Panc1 (cell line): Measurements from ENCODE around the gene TMED7. TPM values are rescaled to one million over a fixed set of nuclear protein-coding genes. Genes with fewer than 3 reads are reported as not detected.

Experiments used
- ATAC-seq: fragments of 200-7000 bp; cut with Tn5 transposase; 2 replicates; pipeline ENCODE4 v1.9.1; 2020; ENCODE audit warnings: mild to moderate bottlenecking, moderate library complexity
- BruUV-seq: library from RNA; stranded (reverse); fragments of 400-500 nt; replicated peaks from 2 replicates; lab custom pipeline; 2021; lab: Mats Ljungman, UMichigan
- CTCF ChIA-PET: fragments of 300-600 bp; sonication (Branson Sonifier 250); formaldehyde crosslinking; loops from one replicate; lab custom pipeline; 2022; ENCODE audit warnings: antibody characterized with exemption; lab: Charles Lee
- POLR2A ChIA-PET: fragments of 300-600 bp; sonication (Branson Sonifier 250); formaldehyde crosslinking; loops from one replicate; lab custom pipeline; 2022; ENCODE audit warnings: antibody characterized with exemption; lab: Charles Lee
- DNase-seq: peaks from one replicate; pipeline ENCODE4 v3.0.0-alpha.2; 2010; ENCODE audit warnings: low read depth, low spot score
- H3K27ac ChIP-seq: 2 replicates; pipeline ENCODE4 v1.5.1; 2011; ENCODE audit warnings: mild to moderate bottlenecking, low read length, inconsistent platforms
- H3K27me3 ChIP-seq: fragments of 200-500 bp; sonication (Bioruptor generic); 2 replicates; pipeline ENCODE4 v1.6.0; 2014; ENCODE audit warnings: low read length, inconsistent platforms; ENCODE audit not compliant: control insufficient read depth, insufficient read depth
- H3K36me3 ChIP-seq: fragments of 200-500 bp; sonication (Bioruptor generic); 2 replicates; pipeline ENCODE4 v1.5.1; 2014; ENCODE audit warnings: inconsistent platforms, mild to moderate bottlenecking, low read length, moderate library complexity; ENCODE audit not compliant: control insufficient read depth, insufficient read depth
- H3K4me1 ChIP-seq: 2 replicates; pipeline ENCODE4 v1.5.1; 2011; ENCODE audit warnings: inconsistent platforms, mild to moderate bottlenecking, low read length, moderate library complexity; ENCODE audit not compliant: control insufficient read depth, insufficient read depth
- H3K4me3 ChIP-seq, 2 experiments: 2 replicates each; pipeline ENCODE4 v1.5.1; 2011 to 2012; ENCODE audit warnings: low read depth in 2 of 2, low read length in 2 of 2, mild to moderate bottlenecking in 2 of 2, inconsistent platforms in 1 of 2, moderate library complexity in 1 of 2
- H3K9me3 ChIP-seq: fragments of 200-500 bp; sonication (Bioruptor generic); 2 replicates; pipeline ENCODE4 v1.5.1; 2014; ENCODE audit warnings: low read depth, mild to moderate bottlenecking, inconsistent platforms, low read length, moderate library complexity; ENCODE audit not compliant: control insufficient read depth, insufficient read depth
- CTCF ChIP-seq: fragments of 450-650 bp; IDR thresholded peaks from 2 replicates; pipeline ENCODE4 v1.5.1; 2017; ENCODE audit warnings: mild to moderate bottlenecking
- POLR2AphosphoS5 ChIP-seq: IDR thresholded peaks from 2 replicates; pipeline ENCODE4 v1.6.1; 2012; ENCODE audit warnings: mild to moderate bottlenecking, low read depth, low read length, moderate library complexity
- REST ChIP-seq, 2 experiments: IDR thresholded peaks; 2 replicates each; pipeline ENCODE4 v1.6.1; 2011 to 2012; ENCODE audit warnings: low read depth in 2 of 2, control low read depth in 1 of 2, low read length in 1 of 2, mild to moderate bottlenecking in 1 of 2, moderate library complexity in 1 of 2; ENCODE audit not compliant: insufficient read depth in 1 of 2
- SIN3A ChIP-seq: IDR thresholded peaks from 2 replicates; pipeline ENCODE4 v1.6.1; 2012; ENCODE audit warnings: low read depth, mild to moderate bottlenecking, low read length, moderate library complexity, borderline replicate concordance; ENCODE audit not compliant: insufficient read depth
- TCF7L2 ChIP-seq: IDR thresholded peaks from 2 replicates; pipeline ENCODE4 v1.6.1; 2011; ENCODE audit warnings: mild to moderate bottlenecking, low read depth, low read length, inconsistent platforms
- in situ Hi-C: cut with HindIII; loops from 2 replicates; pipeline ENCODE4 v1.10.0; 2016; ENCODE audit warnings: low sequenced_read_pairs, low pct_unique_long_range_greater_than_20kb
- intact Hi-C: fragments of 100-400 bp; cut with micrococcal nuclease; formaldehyde crosslinking; loops from one replicate; pipeline ENCODE4 v1.10.0; 2022; ENCODE audit not compliant: unreplicated experiment
- total RNA-seq: library from RNA; stranded (reverse); gene quantifications from one replicate; pipeline ENCODE4 v1.2.1, GENCODE V29; 2021; ENCODE audit not compliant: unreplicated experiment

TMED7 gene
- total RNA-seq, 1 experiment from 2014 or later: 113 TPM

- Histone ChIP-seq H3K4me3 (no peak overlapping the region), H3K9me3 (no peaks in the 10 kb centered on the region), H3K4me1 (no peaks in the 10 kb centered on the region), H3K27ac (no peak overlapping the region), H3K36me3 (no peaks in the 10 kb centered on the region), H3K27me3 (peaks cover 2% of the 10 kb centered on the region; the same call in 1 of the 2 replicates)
- DNase-seq: no peak
- ChIA-PET POLR2A (no interaction called here), CTCF (no interaction called here)
- ATAC-seq: no peak
- TF ChIP-seq TCF7L2 (no peak), CTCF (no peak), POLR2AphosphoS5 (no peak), REST (IDR thresholded peaks at IDR 0.05; ENCODE audit: insufficient read depth in 1 of 2, low read depth in 2 of 2, low read length in 1 of 2) (no peak), SIN3A (no peak)
- in situ Hi-C loops: no loop called here
- no TSS peak for BruUV-seq
- intact Hi-C loops: no loop called here
These were observed 35.3 kb upstream of the TMED7 start for GRCh38 chr5:115661101-115661500.

- no peaks in the 10 kb centered on the region for H3K9me3 ChIP-seq
- peak; percentile 28 for DNase-seq
- ATAC-seq: peak; percentile 58; the same call in 1 of the 2 replicates
- H3K36me3 ChIP-seq: no peaks in the 10 kb centered on the region
- H3K27me3 ChIP-seq: peaks cover 2% of the 10 kb centered on the region; the same call in 1 of the 2 replicates
- POLR2A ChIA-PET: no interaction called here
- H3K4me3 ChIP-seq: no peak overlapping the region
- in situ Hi-C loops: no loop called here
- intact Hi-C loops: no loop called here
- no peak for TF ChIP-seq REST (IDR thresholded peaks at IDR 0.05; ENCODE audit: insufficient read depth in 1 of 2, low read depth in 2 of 2, low read length in 1 of 2)
- TF ChIP-seq TCF7L2: no peak
- CTCF ChIA-PET: no interaction called here
- no peaks in the 10 kb centered on the region for H3K4me1 ChIP-seq
- no peak overlapping the region for H3K27ac ChIP-seq
- BruUV-seq: no TSS peak
These were observed 32.0 kb upstream of the TMED7 start for GRCh38 chr5:115657881-115658233.
